Measurements from ENCODE around the gene LARP1B.
"Not testable (repeated sequence)": the region's sequence is repeated elsewhere in the genome, so short reads cannot be mapped to it uniquely, and the experiment has no call there.

The LARP1B gene

GRCh38 chr4:128227991-128228571 is 167.0 kb downstream of the LARP1B start:
- Mint-ChIP-seq H3K27ac (no peak overlapping the region), H3K36me3 (ENCODE audit: low read depth) (no peaks in the 10 kb centered on the region), H3K27me3 (peaks cover 7% of the 10 kb centered on the region), H3K4me3 (no peak overlapping the region), H3K4me1 (ENCODE audit: low read depth) (no peaks in the 10 kb centered on the region), H3K9me3 (no peaks in the 10 kb centered on the region)
- DNase-seq = no peak

GRCh38 chr4:128228845-128229795 is 168.0 kb downstream of the LARP1B start:
- DNase-seq = no peak
- H3K4me1 Mint-ChIP-seq (ENCODE audit: low read depth) = no peaks in the 10 kb centered on the region
- no peak overlapping the region for H3K4me3 Mint-ChIP-seq
- H3K27ac Mint-ChIP-seq = no peak overlapping the region
- no peaks in the 10 kb centered on the region for H3K9me3 Mint-ChIP-seq
- H3K27me3 Mint-ChIP-seq = peaks cover 7% of the 10 kb centered on the region
- no peaks in the 10 kb centered on the region for H3K36me3 Mint-ChIP-seq (ENCODE audit: low read depth)

- Mint-ChIP-seq H3K36me3 (ENCODE audit: low read depth) (no peaks in the 10 kb centered on the region), H3K9me3 (no peaks in the 10 kb centered on the region), H3K4me3 (no peak overlapping the region), H3K27me3 (peaks cover 6% of the 10 kb centered on the region), H3K4me1 (ENCODE audit: low read depth) (no peaks in the 10 kb centered on the region), H3K27ac (no peak overlapping the region)
- no peak for DNase-seq
These were observed 171.6 kb downstream of the LARP1B start for GRCh38 chr4:128232719-128233118.

GRCh38 chr4:128234836-128235235 is 173.7 kb downstream of the LARP1B start:
- peaks cover 6% of the 10 kb centered on the region for H3K27me3 Mint-ChIP-seq
- DNase-seq = no peak
- no peaks in the 10 kb centered on the region for H3K36me3 Mint-ChIP-seq (ENCODE audit: low read depth)
- H3K9me3 Mint-ChIP-seq = no peaks in the 10 kb centered on the region
- H3K4me3 Mint-ChIP-seq = no peak overlapping the region
- no peaks in the 10 kb centered on the region for H3K4me1 Mint-ChIP-seq (ENCODE audit: low read depth)
- no peak overlapping the region for H3K27ac Mint-ChIP-seq

- Mint-ChIP-seq H3K36me3 (ENCODE audit: low read depth) (no peaks in the 10 kb centered on the region), H3K4me1 (ENCODE audit: low read depth) (no peaks in the 10 kb centered on the region), H3K4me3 (no peak overlapping the region), H3K27ac (no peak overlapping the region), H3K27me3 (peaks cover 18% of the 10 kb centered on the region), H3K9me3 (no peaks in the 10 kb centered on the region)
- no peak for DNase-seq
These were observed 179.9 kb downstream of the LARP1B start for GRCh38 chr4:128241019-128241418.

- no peaks in the 10 kb centered on the region for H3K9me3 Mint-ChIP-seq
- H3K36me3 Mint-ChIP-seq (ENCODE audit: low read depth) = no peaks in the 10 kb centered on the region
- H3K4me3 Mint-ChIP-seq = no peak overlapping the region
- no peak for DNase-seq
- no peaks in the 10 kb centered on the region for H3K4me1 Mint-ChIP-seq (ENCODE audit: low read depth)
- no peak overlapping the region for H3K27ac Mint-ChIP-seq
- H3K27me3 Mint-ChIP-seq = peaks cover 18% of the 10 kb centered on the region
These were observed 180.4 kb downstream of the LARP1B start for GRCh38 chr4:128241425-128241913.

- DNase-seq = no peak
- Mint-ChIP-seq H3K36me3 (ENCODE audit: low read depth) (no peaks in the 10 kb centered on the region), H3K4me1 (ENCODE audit: low read depth) (no peaks in the 10 kb centered on the region), H3K27me3 (peaks cover 18% of the 10 kb centered on the region), H3K4me3 (no peak overlapping the region), H3K9me3 (no peaks in the 10 kb centered on the region), H3K27ac (no peak overlapping the region)
These were observed 180.9 kb downstream of the LARP1B start for GRCh38 chr4:128241981-128242380.

GRCh38 chr4:128242601-128243000 is 181.5 kb downstream of the LARP1B start:
- Mint-ChIP-seq H3K27ac (no peak overlapping the region), H3K4me1 (ENCODE audit: low read depth) (no peaks in the 10 kb centered on the region), H3K27me3 (peaks cover 16% of the 10 kb centered on the region), H3K4me3 (no peak overlapping the region), H3K36me3 (ENCODE audit: low read depth) (no peaks in the 10 kb centered on the region), H3K9me3 (peaks cover under 1% of the 10 kb centered on the region)
- DNase-seq = no peak

- no peaks in the 10 kb centered on the region for H3K36me3 Mint-ChIP-seq (ENCODE audit: low read depth)
- no peak for DNase-seq
- no peak overlapping the region for H3K27ac Mint-ChIP-seq
- H3K4me3 Mint-ChIP-seq = no peak overlapping the region
- no peaks in the 10 kb centered on the region for H3K4me1 Mint-ChIP-seq (ENCODE audit: low read depth)
- H3K9me3 Mint-ChIP-seq = peaks cover 10% of the 10 kb centered on the region
- peaks cover 14% of the 10 kb centered on the region for H3K27me3 Mint-ChIP-seq
These were observed 183.3 kb downstream of the LARP1B start for GRCh38 chr4:128244379-128244778.

- not testable (repeated sequence) for H3K4me3 Mint-ChIP-seq; H3K4me1 Mint-ChIP-seq (ENCODE audit: low read depth); H3K27ac Mint-ChIP-seq; DNase-seq; H3K36me3 Mint-ChIP-seq (ENCODE audit: low read depth)
- Mint-ChIP-seq H3K27me3 (peaks cover 14% of the 10 kb centered on the region), H3K9me3 (peaks cover 13% of the 10 kb centered on the region)
These were observed 184.3 kb downstream of the LARP1B start for GRCh38 chr4:128245391-128245790.

GRCh38 chr4:128247906-128248305 is 186.8 kb downstream of the LARP1B start:
- Mint-ChIP-seq H3K9me3 (peaks cover 14% of the 10 kb centered on the region), H3K4me1 (ENCODE audit: low read depth) (no peaks in the 10 kb centered on the region), H3K36me3 (ENCODE audit: low read depth) (no peaks in the 10 kb centered on the region), H3K27ac (no peak overlapping the region), H3K27me3 (peaks cover 8% of the 10 kb centered on the region), H3K4me3 (no peak overlapping the region)
- DNase-seq = no peak

- no peak overlapping the region for H3K4me3 Mint-ChIP-seq
- H3K4me1 Mint-ChIP-seq (ENCODE audit: low read depth) = no peaks in the 10 kb centered on the region
- H3K27me3 Mint-ChIP-seq = peaks cover 21% of the 10 kb centered on the region
- peaks cover 14% of the 10 kb centered on the region for H3K9me3 Mint-ChIP-seq
- no peak for DNase-seq
- no peak overlapping the region for H3K27ac Mint-ChIP-seq
- no peaks in the 10 kb centered on the region for H3K36me3 Mint-ChIP-seq (ENCODE audit: low read depth)
These were observed 188.9 kb downstream of the LARP1B start for GRCh38 chr4:128249787-128250668.

GRCh38 chr4:128255906-128256305 is 194.8 kb downstream of the LARP1B start:
- no peak overlapping the region for H3K4me3 Mint-ChIP-seq
- H3K36me3 Mint-ChIP-seq (ENCODE audit: low read depth) = no peaks in the 10 kb centered on the region
- H3K4me1 Mint-ChIP-seq (ENCODE audit: low read depth) = no peaks in the 10 kb centered on the region
- H3K9me3 Mint-ChIP-seq = no peaks in the 10 kb centered on the region
- peaks cover 34% of the 10 kb centered on the region for H3K27me3 Mint-ChIP-seq
- H3K27ac Mint-ChIP-seq = no peak overlapping the region
- DNase-seq = no peak

GRCh38 chr4:128256539-128256938 is 195.4 kb downstream of the LARP1B start:
- no peaks in the 10 kb centered on the region for H3K36me3 Mint-ChIP-seq (ENCODE audit: low read depth)
- no peak overlapping the region for H3K27ac Mint-ChIP-seq
- H3K4me3 Mint-ChIP-seq = no peak overlapping the region
- H3K4me1 Mint-ChIP-seq (ENCODE audit: low read depth) = no peaks in the 10 kb centered on the region
- H3K9me3 Mint-ChIP-seq = no peaks in the 10 kb centered on the region
- peaks cover 37% of the 10 kb centered on the region for H3K27me3 Mint-ChIP-seq
- DNase-seq = no peak

Data from activated T-cell treated with anti-CD3 and anti-CD28 coated beads, Interleukin-2, amount 50 U/mL, for 24 hours (primary cell).